K562 (cell line): ENCODE results near the gene ZBTB25. TPM values are rescaled to one million over a fixed set of nuclear protein-coding genes. Genes with fewer than 3 reads are reported as not detected.

ENCODE experiments used
- ATAC-seq: fragments of 200-7000 bp; cut with Tn5 transposase; 3 replicates; pipeline ENCODE4 v1.9.1; 2020; ENCODE audit warnings: moderate library complexity
- BruUV-seq: library from RNA; stranded (reverse); fragments of 400-500 nt; replicated peaks from 2 replicates; lab custom pipeline; 2021; lab: Mats Ljungman, UMichigan
- CTCF ChIA-PET: fragments of 300-600 bp; formaldehyde crosslinking; extraction: SDS; loops from one replicate; lab custom pipeline; 2021; ENCODE audit warnings: low intra/inter-chr PET ratio; lab: Yijun Ruan, JAX
- POLR2A ChIA-PET: fragments of 300-600, 350-650 bp; sonication (Branson Sonifier 250); formaldehyde crosslinking; extraction: SDS; loops from one replicate; lab custom pipeline; 2021; ENCODE audit warnings: antibody characterized with exemption, inconsistent platforms; lab: Yijun Ruan, JAX
- DNase-seq, 4 experiments: peaks; one replicate each; pipeline versions ENCODE4 v3.0.0 to v3.0.0-alpha.2; 2011 to 2018; ENCODE audit warnings: low spot score in 3 of 4, mixed read lengths in 3 of 4; ENCODE audit errors: extremely low read depth in 1 of 4
- FAIRE-seq: peaks from 2 replicates; lab custom pipeline; 2011; peaks lifted over from hg19 to GRCh38; lab: Jason Lieb, UNC
- H2AFZ ChIP-seq: 2 replicates; pipeline ENCODE4 v1.6.0; 2011; ENCODE audit warnings: low read depth, low read length, control low read depth, inconsistent platforms
- H3K27ac ChIP-seq: fragments of 200-600 bp; 3 replicates; pipeline ENCODE4 v1.8.0; 2011; ENCODE audit warnings: low read depth, mild to moderate bottlenecking, control low read depth, inconsistent platforms, low read length, moderate library complexity, mixed read lengths; ENCODE audit errors: extremely low read depth
- H3K27me3 ChIP-seq, 2 experiments: fragments of 300-600 bp in 1 of 2; 2 replicates in 1 of 2; 3 replicates in 1 of 2; pipeline versions ENCODE4 v1.6.0 to v1.8.0; 2011; ENCODE audit warnings: inconsistent platforms in 2 of 2, low read length in 2 of 2, mild to moderate bottlenecking in 1 of 2, mixed read lengths in 1 of 2, moderate library complexity in 1 of 2; ENCODE audit not compliant: control insufficient read depth in 2 of 2, insufficient read depth in 2 of 2
- H3K36me3 ChIP-seq: fragments of 300-600 bp; 3 replicates; pipeline ENCODE4 v1.8.0; 2011; ENCODE audit warnings: mild to moderate bottlenecking, low read length, inconsistent platforms; ENCODE audit not compliant: control insufficient read depth, insufficient read depth
- H3K4me1 ChIP-seq, 2 experiments: fragments of 200-600 bp in 1 of 2; replicated peaks in 1 of 2; 2 replicates in 1 of 2; 3 replicates in 1 of 2; pipeline versions ENCODE4 v1.5.1 to v1.8.0; 2011; ENCODE audit warnings: inconsistent platforms in 2 of 2, low read length in 2 of 2, mild to moderate bottlenecking in 1 of 2, mixed read lengths in 1 of 2, moderate library complexity in 1 of 2; ENCODE audit not compliant: control insufficient read depth in 2 of 2, insufficient read depth in 2 of 2
- H3K4me2 ChIP-seq: 2 replicates; pipeline ENCODE4 v1.6.1; 2011; ENCODE audit warnings: low read length, control low read depth, inconsistent platforms, mixed read lengths; ENCODE audit not compliant: insufficient read depth
- H3K4me3 ChIP-seq: fragments of 200-600 bp; sonication (generic), shearing (Covaris generic); 2 replicates; pipeline ENCODE4 v1.5.1; 2016; ENCODE audit warnings: control low read depth, inconsistent platforms
- H3K79me2 ChIP-seq: fragments of 200-600 bp; 3 replicates; pipeline ENCODE4 v1.8.0; 2011; ENCODE audit warnings: low read length, inconsistent platforms; ENCODE audit not compliant: control insufficient read depth, insufficient read depth
- H3K9ac ChIP-seq, 2 experiments: 2 replicates each; pipeline versions ENCODE4 v1.6.0 to v1.6.1; 2011; ENCODE audit warnings: low read depth in 2 of 2, low read length in 2 of 2, control low read depth in 1 of 2, inconsistent platforms in 1 of 2, mild to moderate bottlenecking in 1 of 2, mixed read lengths in 1 of 2; ENCODE audit not compliant: insufficient read depth in 1 of 2
- H3K9me1 ChIP-seq: one replicate; pipeline ENCODE4 v1.6.0; 2011; ENCODE audit warnings: inconsistent platforms, mild to moderate bottlenecking, low read length, moderate library complexity; ENCODE audit not compliant: control insufficient read depth, insufficient read depth
- H3K9me3 ChIP-seq: replicated peaks from 2 replicates; pipeline ENCODE4 v1.5.1; 2011; ENCODE audit warnings: low read depth, low read length, inconsistent platforms; ENCODE audit not compliant: control insufficient read depth, insufficient read depth
- H4K20me1 ChIP-seq: replicated peaks from 2 replicates; pipeline ENCODE4 v1.6.1; 2011; ENCODE audit warnings: low read length, inconsistent platforms, mixed read lengths; ENCODE audit not compliant: control insufficient read depth, insufficient read depth
- EP400 ChIP-seq: fragments of 450-650 bp; IDR thresholded peaks from 2 replicates; pipeline ENCODE4 v1.6.1; 2017; ENCODE audit warnings: antibody characterized with exemption, mild to moderate bottlenecking, moderate library complexity
- KLF10 ChIP-seq: fragments of 250-450 bp; sonication (Bioruptor Pico); IDR thresholded peaks from 2 replicates; pipeline ENCODE4 v1.6.1; 2021; ENCODE audit warnings: matching md5 sums
- PCBP2 ChIP-seq: fragments of 200-400 bp; formaldehyde crosslinking; IDR thresholded peaks from 2 replicates; pipeline ENCODE4 v1.6.1; 2018; ENCODE audit warnings: low read length, low read depth, mild to moderate bottlenecking, moderate library complexity; ENCODE audit not compliant: poor library complexity, severe bottlenecking
- SIX5 ChIP-seq, 2 experiments: IDR thresholded peaks; 2 replicates each; pipeline ENCODE4 v1.6.1; 2011; ENCODE audit warnings: low read length in 2 of 2, borderline replicate concordance in 1 of 2, low read depth in 1 of 2, mild to moderate bottlenecking in 1 of 2, moderate library complexity in 1 of 2; ENCODE audit not compliant: insufficient read depth in 1 of 2
- ZFP36 ChIP-seq: fragments of 150-350 bp; IDR thresholded peaks from 2 replicates; pipeline ENCODE4 v1.6.1; 2018; ENCODE audit warnings: low read length, low read depth; ENCODE audit not compliant: partially characterized antibody
- ZNF324 ChIP-seq: fragments of 250-450 bp; sonication (Bioruptor Pico); IDR thresholded peaks from 2 replicates; pipeline ENCODE4 v1.4.0; 2020; ENCODE audit warnings: mild to moderate bottlenecking
- WGBS: fragments of 100-300 bp; shearing (Covaris generic); methylation state at CpG from one replicate; pipeline ENCODE4 v1.1.6; 2016; ENCODE audit warnings: low coverage, mixed read lengths; ENCODE audit not compliant: insufficient coverage; ENCODE audit errors: missing lambda C conversion rate; 5-methylcytosine and 5-hydroxymethylcytosine counted together
- in situ Hi-C: fragments of 300-500 bp; cut with MboI; formaldehyde crosslinking; loops from 4 replicates; pipeline ENCODE4 v1.15.0; 2018; ENCODE audit warnings: inconsistent platforms, mixed read lengths
- intact Hi-C: fragments of 100-400 bp; cut with micrococcal nuclease; formaldehyde crosslinking; loops from 2 replicates; pipeline ENCODE4 v1.14.2; 2022
- polyA plus RNA-seq, 8 experiments: library from polyadenylated mRNA; depleted of rRNA in 4 of 8; stranded (reverse) in 5 of 8; unstranded in 3 of 8; fragments of >200 nt; fragmentation: Nextera tagmentation in 2 of 8; fragmentation: Illumina TruSeq in 1 of 8; extraction: Ambion mirVana in 2 of 8; extraction: Trizol in 1 of 8; gene quantifications; 2 replicates each; pipeline versions ENCODE4 v1.2.1 to v1.2.3, GENCODE V29; 2011 to 2014; ENCODE audit warnings: inconsistent platforms in 1 of 8, missing spikeins in 1 of 8
- total RNA-seq, 7 experiments: library from RNA; depleted of rRNA in 6 of 7; stranded (reverse); fragments of >200 nt in 6 of 7; fragmentation: Illumina TruSeq in 2 of 7; extraction: Trizol in 2 of 7; gene quantifications; 2 replicates each; pipeline versions ENCODE4 v1.2.1 to v1.2.3, GENCODE V29; 2011 to 2021; ENCODE audit warnings: low replicate concordance in 1 of 7
- TF ChIP-seq, protein P1 (sequence below): fragments of 250-450 bp; sonication (Bioruptor Pico); IDR thresholded peaks from 2 replicates; pipeline ENCODE4 v1.5.1; 2021; ENCODE audit warnings: mild to moderate bottlenecking
- TF ChIP-seq, protein P2 (sequence below), 2 experiments: fragments of 450-650 bp in 1 of 2; sonication (generic) in 1 of 2; formaldehyde crosslinking in 1 of 2; IDR thresholded peaks; 2 replicates each; pipeline versions ENCODE4 v1.7.1 to v1.9.0; 2016 to 2022; ENCODE audit warnings: inconsistent platforms in 1 of 2, mild to moderate bottlenecking in 1 of 2, missing genetic modification reagents in 1 of 2

The ZBTB25 gene
- total and polyA plus RNA-seq, 9 of the 15 experiments (the other 6 are each of a cell fraction or from before 2014, with no cell fraction given): 0.61 to 3.9 (median 2.3) TPM

DNA sequence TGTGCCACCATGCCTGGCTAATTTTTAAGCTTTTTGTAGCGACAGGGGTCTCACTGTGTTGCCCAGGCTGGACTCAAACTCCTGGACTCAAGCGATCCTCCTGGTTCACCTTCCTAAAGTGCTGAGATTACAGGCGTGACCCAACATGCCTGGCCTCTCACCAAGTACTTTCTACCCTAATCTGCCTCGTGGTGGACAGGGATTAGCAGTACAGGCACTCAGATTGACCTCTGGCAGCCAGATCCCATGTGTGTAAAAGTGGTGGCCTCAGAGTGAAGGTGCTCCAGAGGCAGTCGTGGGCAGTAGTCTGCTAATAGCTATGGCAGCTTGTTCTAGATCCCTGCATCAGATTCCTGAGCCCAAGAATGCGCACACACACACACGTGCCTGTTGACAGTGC is 84.6 kb downstream of the ZBTB25 start:
- H2AFZ ChIP-seq: no peak overlapping the region
- H3K4me1 ChIP-seq: no peaks in the 10 kb centered on the region; a peak in 1 of 5 replicates
- H3K27ac ChIP-seq: no peak overlapping the region
- H3K79me2 ChIP-seq: no peaks in the 10 kb centered on the region
- H3K9me3 ChIP-seq: no peaks in the 10 kb centered on the region
- no peak overlapping the region for H3K4me2 ChIP-seq
- no peak for DNase-seq
- ChIA-PET CTCF (no interaction called here), POLR2A (no interaction called here)
- no peak for TF ChIP-seq SIX5 (IDR thresholded peaks at IDR 0.05; ENCODE audit: borderline replicate concordance in 1 of 2, insufficient read depth in 1 of 2, low read depth in 1 of 2, low read length in 2 of 2)
- TF ChIP-seq PCBP2: no peak
- TF ChIP-seq, protein P1, sequence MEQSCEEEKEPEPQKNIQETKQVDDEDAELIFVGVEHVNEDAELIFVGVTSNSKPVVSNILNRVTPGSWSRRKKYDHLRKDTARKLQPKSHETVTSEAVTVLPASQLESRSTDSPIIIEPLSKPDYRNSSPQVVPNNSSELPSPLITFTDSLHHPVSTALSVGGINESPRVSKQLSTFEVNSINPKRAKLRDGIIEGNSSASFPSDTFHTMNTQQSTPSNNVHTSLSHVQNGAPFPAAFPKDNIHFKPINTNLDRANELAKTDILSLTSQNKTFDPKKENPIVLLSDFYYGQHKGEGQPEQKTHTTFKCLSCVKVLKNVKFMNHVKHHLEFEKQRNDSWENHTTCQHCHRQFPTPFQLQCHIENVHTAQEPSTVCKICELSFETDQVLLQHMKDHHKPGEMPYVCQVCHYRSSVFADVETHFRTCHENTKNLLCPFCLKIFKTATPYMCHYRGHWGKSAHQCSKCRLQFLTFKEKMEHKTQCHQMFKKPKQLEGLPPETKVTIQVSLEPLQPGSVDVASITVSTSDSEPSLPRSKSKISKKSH (CRISPR knock-in tag): no peak
- no peak for TF ChIP-seq EP400
- TF ChIP-seq KLF10: no peak
- no peak for TF ChIP-seq ZFP36
- TF ChIP-seq ZNF324: no peak
- TF ChIP-seq, protein P2, sequence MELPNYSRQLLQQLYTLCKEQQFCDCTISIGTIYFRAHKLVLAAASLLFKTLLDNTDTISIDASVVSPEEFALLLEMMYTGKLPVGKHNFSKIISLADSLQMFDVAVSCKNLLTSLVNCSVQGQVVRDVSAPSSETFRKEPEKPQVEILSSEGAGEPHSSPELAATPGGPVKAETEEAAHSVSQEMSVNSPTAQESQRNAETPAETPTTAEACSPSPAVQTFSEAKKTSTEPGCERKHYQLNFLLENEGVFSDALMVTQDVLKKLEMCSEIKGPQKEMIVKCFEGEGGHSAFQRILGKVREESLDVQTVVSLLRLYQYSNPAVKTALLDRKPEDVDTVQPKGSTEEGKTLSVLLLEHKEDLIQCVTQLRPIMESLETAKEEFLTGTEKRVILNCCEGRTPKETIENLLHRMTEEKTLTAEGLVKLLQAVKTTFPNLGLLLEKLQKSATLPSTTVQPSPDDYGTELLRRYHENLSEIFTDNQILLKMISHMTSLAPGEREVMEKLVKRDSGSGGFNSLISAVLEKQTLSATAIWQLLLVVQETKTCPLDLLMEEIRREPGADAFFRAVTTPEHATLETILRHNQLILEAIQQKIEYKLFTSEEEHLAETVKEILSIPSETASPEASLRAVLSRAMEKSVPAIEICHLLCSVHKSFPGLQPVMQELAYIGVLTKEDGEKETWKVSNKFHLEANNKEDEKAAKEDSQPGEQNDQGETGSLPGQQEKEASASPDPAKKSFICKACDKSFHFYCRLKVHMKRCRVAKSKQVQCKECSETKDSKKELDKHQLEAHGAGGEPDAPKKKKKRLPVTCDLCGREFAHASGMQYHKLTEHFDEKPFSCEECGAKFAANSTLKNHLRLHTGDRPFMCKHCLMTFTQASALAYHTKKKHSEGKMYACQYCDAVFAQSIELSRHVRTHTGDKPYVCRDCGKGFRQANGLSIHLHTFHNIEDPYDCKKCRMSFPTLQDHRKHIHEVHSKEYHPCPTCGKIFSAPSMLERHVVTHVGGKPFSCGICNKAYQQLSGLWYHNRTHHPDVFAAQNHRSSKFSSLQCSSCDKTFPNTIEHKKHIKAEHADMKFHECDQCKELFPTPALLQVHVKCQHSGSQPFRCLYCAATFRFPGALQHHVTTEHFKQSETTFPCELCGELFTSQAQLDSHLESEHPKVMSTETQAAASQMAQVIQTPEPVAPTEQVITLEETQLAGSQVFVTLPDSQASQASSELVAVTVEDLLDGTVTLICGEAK (IDR thresholded peaks at IDR 0.05): no peak
- TF ChIP-seq, protein P2 (CRISPR knock-in tag; IDR thresholded peaks at IDR 0.05): no peak
- FAIRE-seq: no peak
- 89% methylated on average over 6 of the region's 7 CpGs for WGBS
- no peak overlapping the region for H3K4me3 ChIP-seq
- intact Hi-C loops (no loop called here), in situ Hi-C loops (no loop called here)
- no peaks in the 10 kb centered on the region for H4K20me1 ChIP-seq
- H3K9ac ChIP-seq: no peak overlapping the region
- no peak for ATAC-seq
- H3K9me1 ChIP-seq: no peaks in the 10 kb centered on the region
- BruUV-seq: no TSS peak
- peaks cover 79% of the 10 kb centered on the region for H3K36me3 ChIP-seq
- H3K27me3 ChIP-seq: no peaks in the 10 kb centered on the region
